GM12878 (cell line): Measurements from ENCODE around the gene WDFY1. TPM values are rescaled to one million over a fixed set of nuclear protein-coding genes. Genes with fewer than 3 reads are reported as not detected.

Experiments used
- ATAC-seq: fragments of 200-7000 bp; cut with Tn5 transposase; 3 replicates; pipeline ENCODE4 v1.9.1; 2020; ENCODE audit warnings: mild to moderate bottlenecking, moderate library complexity
- BruUV-seq: library from RNA; stranded (reverse); fragments of 400-500 nt; replicated peaks from 2 replicates; lab custom pipeline; 2021; lab: Mats Ljungman, UMichigan
- CTCF ChIA-PET: fragments of 300-600 bp; sonication (Branson Sonifier 250); formaldehyde crosslinking; extraction: SDS; loops from one replicate; lab custom pipeline; 2021; ENCODE audit warnings: inconsistent platforms; lab: Yijun Ruan, JAX
- POLR2A ChIA-PET: fragments of 350-600 bp; formaldehyde crosslinking; extraction: SDS; loops from one replicate; lab custom pipeline; 2021; ENCODE audit warnings: inconsistent platforms; lab: Charles Lee
- RAD21 ChIA-PET: fragments of 300-600 bp; sonication (Branson Sonifier 250); formaldehyde crosslinking; loops from one replicate; lab custom pipeline; 2023; ENCODE audit warnings: antibody characterized with exemption; ENCODE audit not compliant: unreplicated experiment; lab: Charles Lee
- SMC1A ChIA-PET: fragments of 300-600 bp; sonication (Branson Sonifier 250); formaldehyde crosslinking; loops from one replicate; lab custom pipeline; 2023; ENCODE audit not compliant: unreplicated experiment, uncharacterized antibody; lab: Charles Lee
- DNase-seq: peaks from one replicate; pipeline ENCODE4 v3.0.0-alpha.2; 2011; ENCODE audit warnings: low read depth, low spot score
- FAIRE-seq: peaks from 3 replicates; lab custom pipeline; 2011; peaks lifted over from hg19 to GRCh38; lab: Jason Lieb, UNC
- H2AFZ ChIP-seq: 2 replicates; pipeline ENCODE4 v1.6.0; 2011; ENCODE audit warnings: low read depth, low read length, control low read depth; ENCODE audit not compliant: control insufficient read depth
- H3K27ac ChIP-seq: 2 replicates; pipeline ENCODE4 v1.5.1; 2011; ENCODE audit warnings: control low read depth; ENCODE audit not compliant: control insufficient read depth, insufficient read depth
- H3K27me3 ChIP-seq, 2 experiments: replicated peaks in 1 of 2; 2 replicates each; pipeline versions ENCODE4 v1.6.0 to v1.6.1; 2011; ENCODE audit warnings: low read length in 1 of 2; ENCODE audit not compliant: control insufficient read depth in 2 of 2, insufficient read depth in 2 of 2
- H3K36me3 ChIP-seq, 2 experiments: 2 replicates each; pipeline ENCODE4 v1.5.1; 2011; ENCODE audit warnings: low read length in 1 of 2; ENCODE audit not compliant: control insufficient read depth in 2 of 2, insufficient read depth in 2 of 2
- H3K4me1 ChIP-seq: 2 replicates; pipeline ENCODE4 v1.6.1; 2011; ENCODE audit warnings: mild to moderate bottlenecking, low read length, moderate library complexity, mixed read lengths; ENCODE audit not compliant: control insufficient read depth, insufficient read depth
- H3K4me2 ChIP-seq: 2 replicates; pipeline ENCODE4 v1.6.0; 2011; ENCODE audit warnings: control low read depth; ENCODE audit not compliant: control insufficient read depth, insufficient read depth
- H3K4me3 ChIP-seq: fragments of 200-600 bp; sonication (generic); 2 replicates; pipeline ENCODE4 v1.5.1; 2016
- H3K79me2 ChIP-seq: 2 replicates; pipeline ENCODE4 v1.6.0; 2011; ENCODE audit warnings: low read length; ENCODE audit not compliant: control insufficient read depth, insufficient read depth
- H3K9ac ChIP-seq: 2 replicates; pipeline ENCODE4 v1.8.0; 2011; ENCODE audit warnings: low read length, control low read depth, mixed read lengths; ENCODE audit not compliant: control insufficient read depth, insufficient read depth
- H3K9me3 ChIP-seq: replicated peaks from 3 replicates; pipeline ENCODE4 v1.5.1; 2011; ENCODE audit warnings: mild to moderate bottlenecking, low read length; ENCODE audit not compliant: control insufficient read depth, insufficient read depth
- H4K20me1 ChIP-seq: 2 replicates; pipeline ENCODE4 v1.6.0; 2011; ENCODE audit not compliant: control insufficient read depth, insufficient read depth
- BHLHE40 ChIP-seq, 2 experiments: fragments of 450-650 bp in 1 of 2; IDR thresholded peaks; 2 replicates each; pipeline ENCODE4 v1.6.1; 2011 to 2017; ENCODE audit warnings: low read depth in 2 of 2, borderline replicate concordance in 1 of 2, improper control_type of control experiment in 1 of 2, low read length in 1 of 2, mild to moderate bottlenecking in 1 of 2
- EGR1 ChIP-seq, 2 experiments: IDR thresholded peaks; 1 replicate in 1 of 2; 2 replicates in 1 of 2; pipeline ENCODE4 v1.6.1; 2011 to 2012; ENCODE audit warnings: low read depth in 2 of 2, low read length in 2 of 2, borderline replicate concordance in 1 of 2, mild to moderate bottlenecking in 1 of 2, moderate library complexity in 1 of 2
- EP300 ChIP-seq, 2 experiments: fragments of 150-350 bp in 1 of 2; IDR thresholded peaks; 2 replicates each; pipeline ENCODE4 v1.6.1; 2011 to 2012; ENCODE audit warnings: low read depth in 2 of 2, low read length in 2 of 2, borderline replicate concordance in 1 of 2, improper control_type of control experiment in 1 of 2, inconsistent platforms in 1 of 2; ENCODE audit not compliant: control insufficient read depth in 1 of 2
- ESRRA ChIP-seq: IDR thresholded peaks from 2 replicates; pipeline ENCODE4 v1.6.1; 2012; ENCODE audit warnings: mild to moderate bottlenecking, low read length, improper control_type of control experiment
- FOS ChIP-seq: IDR thresholded peaks from 3 replicates; pipeline ENCODE4 v1.6.1; 2011; ENCODE audit warnings: borderline replicate concordance; ENCODE audit not compliant: insufficient read length; ENCODE audit errors: extremely low read depth
- FOXK2 ChIP-seq: fragments of 450-650 bp; IDR thresholded peaks from 2 replicates; pipeline ENCODE4 v1.6.1; 2017; ENCODE audit warnings: mild to moderate bottlenecking, moderate library complexity
- HCFC1 ChIP-seq: fragments of 150-350 bp; IDR thresholded peaks from 2 replicates; pipeline ENCODE4 v1.6.1; 2014; ENCODE audit warnings: low read length
- HSF1 ChIP-seq: fragments of 150-350 bp; IDR thresholded peaks from 2 replicates; pipeline ENCODE4 v1.6.1; 2014; ENCODE audit warnings: mild to moderate bottlenecking, low read depth, low read length
- IRF3 ChIP-seq: fragments of 450-650 bp; IDR thresholded peaks from 2 replicates; pipeline ENCODE4 v1.6.1; 2014; ENCODE audit warnings: mild to moderate bottlenecking
- PBX3 ChIP-seq: IDR thresholded peaks from 2 replicates; pipeline ENCODE4 v1.6.1; 2011; ENCODE audit warnings: mild to moderate bottlenecking, low read depth, low read length, moderate library complexity; ENCODE audit not compliant: insufficient replicate concordance
- PKNOX1 ChIP-seq: fragments of 450-650 bp; IDR thresholded peaks from 2 replicates; pipeline ENCODE4 v1.6.1; 2016; ENCODE audit warnings: mild to moderate bottlenecking
- SIN3A ChIP-seq: IDR thresholded peaks from 2 replicates; pipeline ENCODE4 v1.6.1; 2012; ENCODE audit warnings: low read depth, low read length, improper control_type of control experiment
- SMAD1 ChIP-seq: fragments of 450-650 bp; IDR thresholded peaks from 2 replicates; pipeline ENCODE4 v1.6.1; 2018; ENCODE audit warnings: mild to moderate bottlenecking, low read depth; ENCODE audit not compliant: partially characterized antibody
- WGBS: methylation state at CpG from one replicate; pipeline ENCODE4 v1.1.6; 2016; ENCODE audit warnings: low lambda C conversion rate; ENCODE audit not compliant: insufficient replicate concordance, insufficient coverage; ENCODE audit errors: missing lambda C conversion rate; 5-methylcytosine and 5-hydroxymethylcytosine counted together
- in situ Hi-C: fragments of 300-500 bp; cut with MboI; formaldehyde crosslinking; loops from 9 replicates; pipeline ENCODE4 v1.14.3; 2018; ENCODE audit warnings: mixed read lengths
- intact Hi-C: fragments of 100-400 bp; cut with micrococcal nuclease; formaldehyde crosslinking; loops from one replicate; pipeline ENCODE4 v1.14.2; 2022; ENCODE audit not compliant: unreplicated experiment
- polyA plus RNA-seq, 11 experiments: library from polyadenylated mRNA; depleted of rRNA in 4 of 11; unstranded in 6 of 11; stranded (reverse) in 5 of 11; fragments of >200 nt; fragmentation: Nextera tagmentation in 4 of 11; fragmentation: Illumina TruSeq in 1 of 11; extraction: Ambion mirVana in 4 of 11; extraction: Trizol in 1 of 11; gene quantifications; 1 replicate in 1 of 11; 2 replicates in 10 of 11; pipeline versions ENCODE4 v1.2.1 to v1.2.3, GENCODE V29; 2011 to 2016; ENCODE audit warnings: inconsistent platforms in 2 of 11, missing spikeins in 2 of 11, low read depth in 1 of 11
- total RNA-seq, 4 experiments: library from RNA; depleted of rRNA in 3 of 4; stranded (reverse); fragments of >200 nt in 3 of 4; fragmentation: Illumina TruSeq in 1 of 4; extraction: Trizol in 1 of 4; gene quantifications; 2 replicates each; pipeline versions ENCODE4 v1.2.1 to v1.2.3, GENCODE V29; 2013 to 2021

The WDFY1 gene
- total and polyA plus RNA-seq, 10 of the 15 experiments (the other 5 are each of a cell fraction or from before 2014, with no cell fraction given): 2.9 to 28.1 (median 13.1) TPM

GRCh38 chr2:223865124-223865523 is 80.0 kb downstream of the WDFY1 start:
- peak; percentile 47 for ATAC-seq

More at GRCh38 chr2:223865124-223865523, 80.0 kb downstream of the WDFY1 start:
- no peaks in the 10 kb centered on the region; the same call in none of the 2 replicates for H3K4me1 ChIP-seq
- RAD21 ChIA-PET: interaction anchor here (0.8 kb wide), 1 partner anchor 418 kb away, joined by 3 read pairs; no protein-coding TSS in a partner anchor
- no peaks in the 10 kb centered on the region for H3K9me3 ChIP-seq
- in situ Hi-C loops: no loop called here
- SMC1A ChIA-PET: interaction anchor here (1.6 kb wide), 1 partner anchor 30 kb away, joined by 6 read pairs; no protein-coding TSS in a partner anchor
- no peak for TF ChIP-seq HSF1
- no peak for TF ChIP-seq IRF3
- TF ChIP-seq FOS: no peak
- no peak for TF ChIP-seq HCFC1
- no peak for TF ChIP-seq PKNOX1
- no peak for TF ChIP-seq SMAD1
- TF ChIP-seq BHLHE40 (IDR thresholded peaks at IDR 0.05; ENCODE audit: borderline replicate concordance in 1 of 2, low read depth in 2 of 2, low read length in 1 of 2): no peak
- no peak for TF ChIP-seq EP300 (IDR thresholded peaks at IDR 0.05; ENCODE audit: borderline replicate concordance in 1 of 2, control insufficient read depth in 1 of 2, low read depth in 2 of 2, low read length in 2 of 2)
- no peak for TF ChIP-seq PBX3
- TF ChIP-seq FOXK2: no peak
- TF ChIP-seq SIN3A: no peak
- TF ChIP-seq EGR1 (IDR thresholded peaks at IDR 0.05; ENCODE audit: borderline replicate concordance in 1 of 2, low read depth in 2 of 2, low read length in 2 of 2): no peak
- TF ChIP-seq ESRRA: no peak
- TF ChIP-seq, all 136 proteins: peak for 0
- Histone ChIP-seq H3K9ac (no peak overlapping the region), H2AFZ (no peak overlapping the region), H3K79me2 (no peaks in the 10 kb centered on the region), H3K4me2 (no peak overlapping the region), H3K36me3 (no peaks in the 10 kb centered on the region), H4K20me1 (no peaks in the 10 kb centered on the region), H3K4me3 (no peak overlapping the region), H3K27ac (no peak overlapping the region), H3K27me3 (no peaks in the 10 kb centered on the region)
- intact Hi-C loops: no loop called here
- FAIRE-seq (no peak), DNase-seq (no peak)
- ChIA-PET POLR2A (no interaction called here), CTCF (interaction anchor here (1.0 kb wide), 1 partner anchor 67 kb away, joined by 3 read pairs; no protein-coding TSS in a partner anchor)
- 73% methylated on average over 4 of the region's 4 CpGs for WGBS
- no TSS peak for BruUV-seq
